Measurements from ENCODE around the gene EIF2B2.
"Not testable (repeated sequence)": the region's sequence is repeated elsewhere in the genome, so short reads cannot be mapped to it uniquely, and the experiment has no call there.

EIF2B2 gene

GRCh38 chr14:74988131-74988530 is 14.6 kb upstream of the EIF2B2 start:
- no peaks in the 10 kb centered on the region for H3K27me3 Mint-ChIP-seq (ENCODE audit: low read depth)
- no peak for TF ChIP-seq CTCF (IDR thresholded peaks at IDR 0.05; ENCODE audit: unreplicated experiment in 3 of 3)
- no peak overlapping the region for H3K4me3 Mint-ChIP-seq
- peak overlapping the region; percentile 12 to 60 (median 44) for H3K27ac Mint-ChIP-seq
- H3K4me1 Mint-ChIP-seq, result peaks cover 23% of the 10 kb centered on the region
- no peaks in the 10 kb centered on the region for H3K9me3 Mint-ChIP-seq
- no peaks in the 10 kb centered on the region for H3K36me3 Mint-ChIP-seq (ENCODE audit: low read depth)

GRCh38 chr14:74988993-74989392 is 13.7 kb upstream of the EIF2B2 start:
- Mint-ChIP-seq H3K4me1 (peaks cover 23% of the 10 kb centered on the region), H3K4me3 (no peak overlapping the region), H3K36me3 (ENCODE audit: low read depth) (no peaks in the 10 kb centered on the region), H3K9me3 (peaks cover 3% of the 10 kb centered on the region), H3K27me3 (ENCODE audit: low read depth) (no peaks in the 10 kb centered on the region), H3K27ac (peak overlapping the region in 1 of 3 experiments; percentile 12)
- TF ChIP-seq CTCF (IDR thresholded peaks at IDR 0.05; ENCODE audit: unreplicated experiment in 3 of 3), result no peak

- H3K27me3 Mint-ChIP-seq (ENCODE audit: low read depth); H3K27ac Mint-ChIP-seq; H3K4me3 Mint-ChIP-seq; H3K36me3 Mint-ChIP-seq (ENCODE audit: low read depth); H3K4me1 Mint-ChIP-seq; H3K9me3 Mint-ChIP-seq: not testable (repeated sequence)
Measured at GRCh38 chr14:74994182-74994581, 8.5 kb upstream of the EIF2B2 start.

- H3K4me1 Mint-ChIP-seq; H3K27me3 Mint-ChIP-seq (ENCODE audit: low read depth); H3K27ac Mint-ChIP-seq; H3K4me3 Mint-ChIP-seq; H3K9me3 Mint-ChIP-seq; H3K36me3 Mint-ChIP-seq (ENCODE audit: low read depth): not testable (repeated sequence)
Measured at GRCh38 chr14:74995781-74996180, 6.9 kb upstream of the EIF2B2 start.

- H3K4me1 Mint-ChIP-seq, result peaks cover 35% of the 10 kb centered on the region
- peaks cover 7% of the 10 kb centered on the region for H3K9me3 Mint-ChIP-seq
- peak overlapping the region in 2 of 3 experiments; percentile 31 to 90 for H3K27ac Mint-ChIP-seq
Measured at GRCh38 chr14:75001261-75001660, 1.5 kb upstream of the EIF2B2 start.

GRCh38 chr14:75001899-75002298 is 822 bp upstream of the EIF2B2 start:
- Mint-ChIP-seq H3K4me3 (peak overlapping the region; percentile 99 to 100 (median 99)), H3K4me1 (peaks cover 35% of the 10 kb centered on the region), H3K27ac (peak overlapping the region; percentile 83 to 98 (median 90)), H3K9me3 (peaks cover 7% of the 10 kb centered on the region), H3K27me3 (ENCODE audit: low read depth) (no peaks in the 10 kb centered on the region), H3K36me3 (ENCODE audit: low read depth) (peaks cover 20% of the 10 kb centered on the region)
- no peak for TF ChIP-seq CTCF (IDR thresholded peaks at IDR 0.05; ENCODE audit: unreplicated experiment in 3 of 3)

More at GRCh38 chr14:75001261-75001660, 1.5 kb upstream of the EIF2B2 start:
- TF ChIP-seq CTCF (IDR thresholded peaks at IDR 0.05; ENCODE audit: unreplicated experiment in 3 of 3), result no peak
- Mint-ChIP-seq H3K36me3 (ENCODE audit: low read depth) (peaks cover 15% of the 10 kb centered on the region), H3K4me3 (peak overlapping the region in 2 of 3 experiments; percentile 17 to 30), H3K27me3 (ENCODE audit: low read depth) (no peaks in the 10 kb centered on the region)

- Mint-ChIP-seq H3K27ac (peak overlapping the region; percentile 83 to 98 (median 90)), H3K4me3 (peak overlapping the region; percentile 99 to 100 (median 99)), H3K4me1 (peaks cover 35% of the 10 kb centered on the region), H3K27me3 (ENCODE audit: low read depth) (no peaks in the 10 kb centered on the region), H3K36me3 (ENCODE audit: low read depth) (peaks cover 36% of the 10 kb centered on the region), H3K9me3 (peaks cover 7% of the 10 kb centered on the region)
- no peak for TF ChIP-seq CTCF (IDR thresholded peaks at IDR 0.05; ENCODE audit: unreplicated experiment in 3 of 3)
Measured at GRCh38 chr14:75003250-75004027, 718 bp downstream of the EIF2B2 start.
